Posterior vena cava (tissue), 2 donors: Measurements from ENCODE around the gene LVRN. TPM values are rescaled to one million over a fixed set of nuclear protein-coding genes. Genes with fewer than 3 reads are reported as not detected.

Experiments used
- DNase-seq: peaks from one replicate; pipeline ENCODE4 v3.0.0-alpha.2; 2020; ENCODE audit warnings: low spot score
- intact Hi-C, 2 donors: fragments of 100-400 bp; cut with DNase I; formaldehyde crosslinking; loops; one replicate each; pipeline versions ENCODE4 v1.14.1 to v1.14.2; 2022 to 2023
- total RNA-seq, 2 donors: library from RNA; stranded (reverse); fragmentation: NEBNext Ultra II Directional; extraction: Animal tissue kit (Norgen Biotek cat#: 25700); gene quantifications; one replicate each; pipeline ENCODE4 v1.2.1, GENCODE V29; 2021
- donor health status: DM: yes; HTN: yes; CAD: no.
- donor health status: DM: yes; HTN: yes; CAD: no.

The LVRN gene
- total RNA-seq, 2 donors from 2014 or later, result 1.5 to 3.7 TPM

DNA sequence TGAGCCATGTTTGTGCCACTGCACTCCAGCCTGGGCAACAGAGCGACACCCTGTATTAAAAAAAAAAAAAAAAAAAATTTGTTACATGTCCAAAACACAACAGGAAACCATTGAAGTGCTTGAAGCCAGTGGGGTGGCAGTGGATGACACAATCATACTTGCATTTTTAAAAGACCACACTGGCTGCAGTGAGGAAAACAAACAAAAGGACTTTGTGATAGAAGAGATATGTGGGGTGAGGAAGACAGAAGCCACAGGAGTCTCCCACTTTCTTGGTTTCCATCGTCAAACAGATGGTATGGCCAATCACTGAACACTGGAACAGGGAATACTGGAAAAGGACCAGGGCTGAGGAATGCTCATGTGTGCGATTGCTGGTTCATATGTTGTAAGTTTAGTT lies 101.7 kb downstream of the LVRN start:
- intact Hi-C loops, result loop anchor here in 1 of 2 donors (10.0 kb wide), 1 partner anchor 419 kb away; no protein-coding TSS in a partner anchor

DNA sequence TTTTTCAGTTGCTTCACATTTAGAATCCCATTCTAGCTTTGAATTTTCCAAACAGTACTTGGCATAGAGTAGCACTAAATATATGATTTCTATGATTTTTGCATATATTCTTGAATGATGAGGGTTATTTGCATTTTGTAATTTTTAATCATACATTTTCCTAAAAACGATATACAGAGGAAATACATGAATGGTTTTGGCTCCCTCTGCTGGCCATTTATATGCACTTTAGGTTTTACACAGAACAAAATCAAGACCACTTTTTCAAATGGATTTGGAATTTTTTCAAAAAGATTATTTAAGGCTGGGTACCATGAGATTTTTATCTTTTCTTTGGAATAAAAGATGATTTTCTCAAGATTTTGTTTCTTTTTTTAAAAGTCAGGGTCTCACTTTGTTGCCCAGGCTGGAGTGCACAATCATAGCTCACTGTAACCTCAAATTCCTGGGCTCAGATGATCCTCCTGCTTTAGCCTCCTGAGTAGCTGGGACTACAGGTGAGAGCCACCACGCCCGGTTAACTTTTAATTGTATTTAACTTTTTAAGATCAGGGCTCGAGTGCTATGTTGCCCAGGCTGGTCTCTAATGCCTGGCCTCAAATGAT lies 105.9 kb downstream of the LVRN start:
- no peak for DNase-seq
- intact Hi-C loops, result loop anchor here (5.0 to 10.0 kb wide), 2 partner anchors 231 to 423 kb away; no protein-coding TSS in a partner anchor

More for the DNA sequence above, 101.7 kb downstream of the LVRN start:
- no peak for DNase-seq

DNA sequence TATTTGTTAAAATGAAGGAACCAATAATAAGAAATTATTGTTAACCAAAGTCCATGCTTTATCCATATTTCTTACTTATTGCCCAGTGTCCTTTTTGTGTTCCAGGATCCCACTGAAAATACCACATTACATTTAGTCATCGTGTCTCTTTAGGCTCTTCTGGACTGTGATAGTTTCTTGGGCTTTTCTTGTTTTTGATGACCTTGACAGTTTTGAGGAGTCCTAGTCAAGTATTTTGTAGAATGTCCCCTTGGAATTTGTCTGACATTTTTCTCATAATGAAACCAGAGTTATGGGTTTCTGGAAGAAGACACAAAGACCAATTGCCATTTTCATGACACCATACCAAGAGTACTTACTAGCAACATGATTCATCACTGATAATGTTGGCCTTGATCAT lies 108.9 kb downstream of the LVRN start:
- intact Hi-C loops, result no loop called here
- DNase-seq, result no peak

DNA sequence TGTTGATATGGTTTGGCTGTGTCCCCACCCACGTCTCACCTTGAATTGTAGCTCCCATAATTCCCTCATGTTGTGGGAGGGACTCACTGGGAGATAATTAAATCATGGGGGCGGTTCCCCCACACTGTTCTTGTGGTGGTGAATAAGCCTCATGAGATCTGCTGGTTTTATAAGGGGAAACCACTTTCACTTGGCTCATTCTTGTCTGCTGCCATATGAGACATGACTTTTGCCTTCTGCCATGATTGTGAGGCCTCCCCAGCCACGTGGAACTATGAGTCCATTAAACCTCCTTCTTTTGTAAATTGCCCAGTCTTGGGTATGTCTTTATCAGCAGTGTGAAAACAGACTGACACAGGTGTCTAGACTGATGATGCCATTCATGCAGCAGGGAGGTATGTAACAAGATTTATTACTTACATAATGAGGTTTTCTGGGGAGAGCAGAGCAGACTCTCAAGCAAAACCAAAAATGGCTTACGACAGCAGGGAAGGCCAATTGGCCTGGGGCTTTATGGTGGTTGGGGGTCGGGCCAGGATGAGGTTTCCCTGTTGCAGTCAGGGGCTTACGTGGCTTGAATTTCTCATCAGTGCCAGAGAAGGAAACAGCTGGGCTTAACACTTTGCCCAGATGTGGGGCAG lies 113.0 kb downstream of the LVRN start:
- DNase-seq, result no peak
- intact Hi-C loops, result no loop called here

DNA sequence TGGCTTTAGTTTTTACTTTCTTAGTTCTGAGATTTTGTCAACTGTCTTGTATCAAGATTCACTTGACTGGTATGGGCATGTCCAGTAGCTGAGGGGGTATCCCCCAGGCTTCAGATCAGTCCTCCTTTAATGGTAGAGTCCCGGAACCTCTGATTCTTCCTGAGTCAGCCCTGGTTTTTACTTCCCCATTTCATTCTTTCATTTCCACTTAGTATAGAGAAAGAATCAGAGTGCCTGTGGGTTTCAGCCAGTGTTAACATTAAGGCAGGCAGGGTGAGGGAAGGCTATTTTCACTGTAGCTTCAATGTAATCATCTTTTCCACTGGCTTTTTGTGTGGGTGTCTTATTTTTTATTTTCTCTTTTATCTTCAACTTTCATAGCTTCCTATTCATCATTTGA lies 114.2 kb downstream of the LVRN start:
- DNase-seq, result no peak
- intact Hi-C loops, result no loop called here

Other genes starting within 250 kb of the LVRN start
- 1 to 10 TPM; 4.1 to 6.4 TPM for gene CDO1, start 145.8 kb upstream of the LVRN start, total RNA-seq
- gene ATG12, start 120.9 kb upstream of the LVRN start, total RNA-seq, result 10 to 100 TPM; 41.2 to 42.0 TPM
- 10 to 100 TPM; 91.0 to 92.1 TPM for gene AP3S1, start 120.5 kb upstream of the LVRN start, total RNA-seq
- not detected for gene ARL14EPL, start 70.0 kb downstream of the LVRN start, total RNA-seq
- gene COMMD10, start 122.5 kb downstream of the LVRN start, total RNA-seq, result 10 to 100 TPM; 34.4 to 35.9 TPM